HG03378 (cell line): Measurements from ENCODE around the gene RFX1.
"Not testable (repeated sequence)": the region's sequence is repeated elsewhere in the genome, so short reads cannot be mapped to it uniquely, and the experiment has no call there.

ENCODE experiments used
- ATAC-seq: cut with Tn5 transposase; IDR thresholded peaks from one replicate; pipeline ENCODE4 v1.9.1; 2021; ENCODE audit warnings: mild to moderate bottlenecking, moderate library complexity; ENCODE audit not compliant: unreplicated experiment

Gene RFX1

DNA sequence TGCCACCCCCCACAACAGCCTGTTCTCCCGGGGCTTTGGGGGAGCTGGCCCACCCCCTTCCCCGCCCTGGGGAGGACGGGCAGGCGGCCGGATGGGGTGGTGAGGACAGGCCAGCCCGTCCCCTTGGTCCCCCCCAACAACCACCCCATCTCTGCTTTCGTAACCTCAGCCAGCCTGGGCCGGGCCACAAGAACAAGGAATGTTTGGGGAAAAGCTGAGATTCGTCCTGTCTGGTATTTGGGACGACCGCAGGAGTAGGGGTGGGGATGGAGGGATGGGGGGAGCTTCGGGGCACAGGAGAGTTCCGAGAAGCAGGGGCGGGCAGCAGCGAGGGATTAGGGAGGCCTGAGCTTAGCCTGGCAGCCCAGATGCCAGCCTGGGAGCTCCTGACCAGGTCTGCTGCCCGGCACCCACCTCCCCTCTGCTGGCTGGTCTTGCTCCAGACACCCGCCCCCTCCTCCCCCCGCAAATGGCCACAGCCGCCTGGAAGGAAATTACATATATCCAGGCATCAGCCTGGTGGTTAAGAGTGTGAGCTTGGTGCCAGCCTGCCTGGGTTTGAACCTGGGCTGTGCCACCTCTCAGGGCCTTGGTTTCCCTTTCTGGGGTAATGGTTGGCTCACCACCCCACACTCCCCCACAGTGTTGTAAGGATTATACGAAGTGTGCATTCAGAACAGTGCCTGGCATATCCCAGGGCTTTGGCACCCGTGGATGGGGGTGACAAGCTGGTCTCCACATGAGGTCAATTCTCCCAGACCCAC, 67.6 kb downstream of the RFX1 start, which contains the start of gene PODNL1:
Gene PODNL1, minus strand, starts transcription at position 117 of the 764 bp plus-strand sequence. CDS start 236 bp downstream, outside the sequence.
- no peak for ATAC-seq

GRCh38 chr19:13937479-13938300, 68.4 kb downstream of the RFX1 start:
- no peak for ATAC-seq

DNA sequence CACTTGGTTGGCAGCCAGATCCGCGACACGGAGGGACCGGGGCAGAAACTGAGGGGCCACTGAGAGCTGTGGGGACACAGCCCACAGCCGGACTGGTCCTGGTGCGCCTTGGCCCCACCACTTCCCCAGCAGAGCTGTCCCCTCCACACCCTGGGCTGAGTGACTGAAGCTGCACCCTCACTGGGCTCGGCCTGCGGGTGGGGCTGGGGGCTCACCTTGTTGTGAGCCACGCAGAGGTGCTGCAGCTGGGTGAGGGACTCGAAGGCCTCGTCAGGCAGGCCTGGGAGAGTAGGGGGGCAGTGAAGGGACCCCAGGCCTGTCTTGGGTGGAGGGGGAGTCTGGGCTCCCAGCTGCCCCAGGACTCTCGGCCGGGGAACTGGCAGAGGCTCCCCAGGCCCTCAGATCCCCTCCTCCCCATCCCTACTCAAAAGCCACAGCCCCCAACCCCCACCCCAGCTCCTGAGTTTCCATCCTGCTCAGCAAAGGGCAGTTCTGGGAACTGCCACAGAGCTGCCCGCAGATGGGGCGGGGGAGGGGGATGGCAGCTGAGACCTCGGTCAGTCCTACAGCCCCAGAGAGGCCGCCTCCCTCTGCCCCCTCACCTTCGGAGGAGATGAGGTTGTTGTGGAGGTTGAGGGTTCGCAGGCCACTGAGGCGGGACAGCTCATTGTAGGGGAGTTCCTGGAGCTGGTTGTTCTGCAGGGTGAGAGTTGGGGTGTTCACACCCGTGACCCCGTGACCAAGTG, 70.2 kb downstream of the RFX1 start:
- ATAC-seq, result no peak

DNA sequence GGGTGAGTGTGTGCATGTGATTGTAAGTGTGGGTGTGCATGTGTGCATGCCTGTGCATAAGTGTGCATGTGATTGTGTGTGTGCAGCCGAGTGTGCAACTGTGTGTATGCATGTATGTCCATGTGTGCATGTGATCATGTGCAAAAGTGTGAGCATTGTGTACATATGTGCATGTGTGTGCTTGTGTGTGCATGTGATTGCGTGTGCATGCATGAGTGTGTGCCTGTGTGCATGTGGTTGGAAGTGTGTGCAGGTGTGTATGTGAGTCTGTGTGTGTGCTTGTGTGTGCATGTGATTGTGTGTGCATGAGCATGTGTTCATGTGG, 71.4 kb downstream of the RFX1 start:
- no peak for ATAC-seq

GRCh38 chr19:13932911-13933393, 73.2 kb downstream of the RFX1 start:
- no peak for ATAC-seq

DNA sequence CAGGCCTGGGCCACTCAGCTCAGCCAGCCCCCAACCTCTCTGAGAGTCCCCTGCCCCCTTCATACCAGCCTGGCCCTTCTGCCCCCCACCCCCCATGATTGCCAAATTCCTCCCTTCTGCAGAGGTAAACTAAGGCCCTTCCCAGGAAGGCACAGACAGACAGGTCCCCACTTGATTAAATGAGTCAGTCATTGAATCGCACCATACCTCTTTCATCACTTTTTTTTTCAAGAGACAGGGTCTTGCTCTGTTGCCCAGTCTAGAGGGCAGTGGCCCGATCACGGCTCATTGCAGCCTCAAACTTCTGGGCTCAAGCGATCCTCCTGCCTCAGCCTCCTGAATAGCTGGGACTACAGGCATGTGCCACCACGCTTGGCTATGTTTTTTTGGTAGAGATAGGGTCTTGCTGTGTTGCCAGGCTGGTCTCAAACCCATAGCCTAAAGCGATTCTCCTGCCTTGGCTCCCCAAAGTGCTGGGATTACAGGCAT, 73.9 kb downstream of the RFX1 start:
- no peak for ATAC-seq

- ATAC-seq, result no peak
Observed at GRCh38 chr19:13931391-13932148, 74.5 kb downstream of the RFX1 start.

DNA sequence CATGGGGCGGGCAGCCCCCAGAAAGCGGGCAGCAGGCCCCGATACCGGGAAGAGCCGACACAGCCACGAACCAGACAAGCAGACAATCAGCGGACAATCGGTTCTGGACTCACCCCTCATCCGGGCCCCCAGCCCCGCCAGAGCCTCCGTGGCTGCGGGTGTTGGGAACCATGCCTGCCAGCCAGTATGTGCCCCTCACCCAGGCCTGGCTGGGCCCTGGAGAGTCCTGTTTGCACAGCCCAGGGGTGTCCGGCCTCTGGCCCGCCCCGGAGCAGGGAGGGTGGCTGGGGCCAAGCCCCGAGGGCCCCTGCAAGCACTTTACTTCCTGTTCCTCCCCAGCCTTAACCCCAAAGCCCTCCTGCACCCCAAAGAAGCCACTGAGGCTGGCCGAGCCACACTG, 75.7 kb downstream of the RFX1 start:
- no peak for ATAC-seq

DNA sequence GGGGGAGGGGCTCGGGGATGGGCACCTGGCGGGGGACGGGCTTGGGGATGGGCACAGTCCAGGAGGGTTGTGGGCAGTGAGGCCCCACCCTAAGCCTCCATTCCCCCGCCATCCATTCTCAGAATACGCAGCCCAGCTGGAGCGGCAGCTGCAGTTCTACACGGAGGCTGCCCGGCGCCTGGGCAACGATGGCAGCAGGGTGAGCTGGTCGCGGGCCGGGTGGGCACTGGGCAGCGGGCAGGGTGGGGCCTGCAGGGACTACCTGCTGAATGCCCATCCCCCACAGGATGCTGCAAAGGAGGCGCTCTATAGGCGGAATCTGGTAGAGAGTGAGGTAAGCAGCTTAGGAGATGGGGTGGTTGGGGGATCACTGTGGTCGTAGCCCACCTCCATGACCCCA, 76.2 kb downstream of the RFX1 start:
- ATAC-seq, result no peak

DNA sequence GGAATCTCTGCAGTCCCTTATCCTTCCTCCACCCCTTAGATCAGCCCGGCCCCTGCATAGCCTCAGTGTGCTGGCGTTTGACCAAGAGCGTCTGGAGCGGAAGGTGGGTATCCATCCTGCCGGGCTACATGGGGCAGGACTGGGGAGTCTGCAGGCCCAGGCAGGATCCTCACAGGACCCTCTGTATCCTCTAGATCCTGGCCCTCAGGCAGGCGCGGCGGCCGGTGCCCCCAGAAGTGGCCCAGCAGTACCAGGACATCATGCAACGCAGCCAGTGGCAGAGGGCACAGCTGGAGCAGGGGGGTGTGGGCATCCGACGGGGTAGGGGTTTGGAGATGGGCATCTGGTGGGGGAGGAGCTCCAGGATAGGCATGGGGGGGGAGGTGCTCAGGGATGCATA, 76.8 kb downstream of the RFX1 start:
- ATAC-seq, result no peak

DNA sequence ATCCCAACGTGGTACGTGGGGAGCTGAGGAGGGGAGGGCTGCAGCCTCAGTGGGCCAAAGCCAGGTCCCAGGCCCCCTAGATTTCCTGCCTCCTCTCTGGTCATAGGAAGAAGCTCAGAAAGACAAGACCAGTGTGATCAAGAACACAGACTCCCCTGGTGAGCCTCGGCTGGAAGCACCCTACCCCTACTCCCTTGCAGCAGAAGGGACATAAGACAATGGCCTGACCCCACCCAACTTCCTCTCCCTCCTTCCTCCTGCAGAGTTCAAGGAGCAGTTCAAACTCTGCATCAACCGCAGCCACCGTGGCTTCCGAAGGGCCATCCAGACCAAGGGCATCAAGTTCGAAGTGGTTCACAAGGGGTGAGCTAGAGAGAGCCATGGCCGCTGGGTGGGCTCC, 79.4 kb downstream of the RFX1 start:
- ATAC-seq, result no peak

GRCh38 chr19:13926010-13926409, 80.1 kb downstream of the RFX1 start:
- no peak for ATAC-seq

GRCh38 chr19:13923194-13923987, 82.7 kb downstream of the RFX1 start:
- ATAC-seq, result no peak

DNA sequence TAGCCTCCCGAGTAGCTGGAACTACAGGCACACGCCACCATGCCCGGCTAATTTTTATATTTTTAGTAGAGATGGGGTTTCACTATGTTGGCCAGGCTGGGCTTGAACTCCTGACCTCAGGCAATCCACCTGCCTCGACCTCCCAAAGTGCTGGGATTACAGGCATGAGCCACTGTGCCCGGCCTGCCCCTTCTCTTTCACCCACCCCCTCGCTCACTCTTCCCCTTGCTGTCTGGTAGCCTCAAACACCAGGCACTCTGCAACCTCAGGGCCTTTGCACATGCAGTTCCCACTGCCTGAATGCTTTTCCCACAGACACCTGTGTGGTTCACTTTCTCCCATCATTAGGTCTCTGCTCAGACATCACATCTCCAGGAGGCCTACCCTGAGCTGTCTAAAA, 84.0 kb downstream of the RFX1 start:
- ATAC-seq, result not testable (repeated sequence)

DNA sequence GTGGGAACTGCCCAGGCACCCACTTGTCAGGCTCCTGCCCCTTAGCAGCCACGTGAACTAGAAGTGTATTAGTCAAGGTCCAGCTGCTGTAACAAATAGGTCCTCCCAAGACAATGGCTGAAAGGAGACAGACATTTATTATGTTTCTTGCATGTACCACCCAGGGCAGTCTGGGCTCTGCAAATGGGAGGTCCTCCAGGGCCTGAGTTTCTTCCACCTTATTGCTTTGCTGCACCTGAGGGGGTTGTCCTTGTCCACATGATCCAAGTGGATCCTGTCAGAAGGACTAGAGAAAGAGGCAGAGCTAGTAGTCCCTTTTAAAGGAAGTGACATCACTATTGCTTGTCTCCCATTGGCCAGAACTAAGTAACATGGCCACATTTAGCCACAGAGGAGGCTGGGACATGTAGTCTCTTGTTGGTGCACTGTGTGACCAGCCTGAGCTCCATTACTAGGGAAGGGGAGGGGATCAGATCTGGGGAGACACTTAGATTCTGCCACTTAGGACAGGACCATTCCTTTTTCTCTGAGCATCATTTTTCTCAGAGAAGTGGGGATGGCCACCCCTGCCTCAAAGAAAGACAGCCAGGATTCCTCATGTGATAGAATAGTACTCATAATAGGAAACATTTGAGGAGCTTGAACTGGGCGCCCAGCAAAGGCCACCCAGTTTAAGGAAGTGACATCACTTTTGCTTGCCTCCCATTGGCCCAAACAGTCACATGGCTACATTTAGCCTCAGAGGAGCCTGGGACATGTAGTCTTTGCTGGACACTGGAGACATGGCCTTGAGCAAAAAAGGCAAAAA, 85.0 kb downstream of the RFX1 start:
- ATAC-seq, result no peak

GRCh38 chr19:13920524-13920923, 85.6 kb downstream of the RFX1 start:
- no peak for ATAC-seq

DNA sequence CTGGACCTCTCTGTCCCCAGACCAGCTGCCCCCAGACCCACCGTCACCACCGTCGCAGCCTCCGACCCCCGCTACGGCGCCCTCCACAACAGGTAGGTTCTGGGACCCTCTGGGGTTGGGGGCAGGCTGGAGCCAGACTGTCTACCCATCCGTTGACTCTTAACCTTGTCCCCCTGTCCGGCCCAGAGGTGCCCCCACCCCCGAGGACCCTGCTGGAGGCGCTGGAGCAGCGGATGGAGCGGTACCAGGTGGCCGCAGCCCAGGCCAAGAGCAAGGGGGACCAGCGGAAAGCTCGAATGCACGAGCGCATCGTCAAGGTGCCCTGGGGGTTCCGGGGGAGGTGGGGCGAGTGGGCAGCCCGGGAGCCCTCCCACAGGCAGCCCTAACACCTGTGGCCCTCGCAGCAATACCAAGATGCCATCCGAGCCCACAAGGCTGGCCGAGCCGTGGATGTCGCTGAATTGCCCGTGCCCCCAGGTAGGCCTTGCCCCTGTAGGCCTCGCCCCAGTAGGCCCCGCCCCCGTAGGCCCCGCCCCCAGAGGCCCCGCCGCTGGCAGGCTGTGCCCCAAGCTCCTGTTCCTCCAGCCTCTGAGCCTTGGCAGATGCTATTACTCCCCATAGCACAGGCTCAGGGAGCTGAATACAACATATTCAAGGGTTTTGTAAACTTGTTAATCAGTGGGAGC, 87.3 kb downstream of the RFX1 start:
- ATAC-seq, result no peak

GRCh38 chr19:13917888-13918406, 88.2 kb downstream of the RFX1 start:
- no peak for ATAC-seq
